H1 (cell line): ENCODE results near the gene ZFP57. TPM values are rescaled to one million over a fixed set of nuclear protein-coding genes. Genes with fewer than 3 reads are reported as not detected.
A peak's percentile ranks its signal among the peaks of the same experiment; 100 is the strongest.

Source experiments
- CTCF ChIA-PET: fragments of 300-600 bp; sonication (Branson Sonifier 250); formaldehyde crosslinking; loops from one replicate; lab custom pipeline; 2021; ENCODE audit not compliant: partially characterized antibody; lab: Charles Lee
- POLR2A ChIA-PET: fragments of 300-600 bp; sonication (Branson Sonifier 250); formaldehyde crosslinking; loops from one replicate; lab custom pipeline; 2021; ENCODE audit warnings: inconsistent platforms; ENCODE audit not compliant: partially characterized antibody; lab: Charles Lee
- DNase-seq, 2 experiments: peaks; one replicate each; pipeline versions ENCODE4 v3.0.0 to v3.0.0-alpha.2; 2010 to 2022; ENCODE audit warnings: low spot score in 2 of 2, low read depth in 1 of 2, mixed read lengths in 1 of 2
- FAIRE-seq: peaks from 2 replicates; lab custom pipeline; 2011; peaks lifted over from hg19 to GRCh38; lab: Jason Lieb, UNC
- H2AFZ ChIP-seq: 2 replicates; pipeline ENCODE4 v1.8.1; 2012; ENCODE audit warnings: low read length, inconsistent platforms
- H2AK5ac ChIP-seq: 2 replicates; pipeline ENCODE4 v1.6.1; 2013; ENCODE audit warnings: low read depth, low read length
- H2BK120ac ChIP-seq: replicated peaks from 2 replicates; pipeline ENCODE3; 2013; ENCODE audit warnings: low read depth, low read length, inconsistent platforms
- H2BK12ac ChIP-seq: 2 replicates; pipeline ENCODE4 v1.6.1; 2013; ENCODE audit warnings: low read depth, low read length
- H2BK15ac ChIP-seq: 2 replicates; pipeline ENCODE4 v1.6.1; 2013; ENCODE audit warnings: low read length
- H2BK20ac ChIP-seq: 2 replicates; pipeline ENCODE4 v1.6.1; 2013; ENCODE audit warnings: low read length
- H2BK5ac ChIP-seq: 2 replicates; pipeline ENCODE4 v1.6.1; 2013; ENCODE audit warnings: low read depth, low read length
- H3K14ac ChIP-seq: 2 replicates; pipeline ENCODE4 v1.6.1; 2013; ENCODE audit warnings: inconsistent platforms; ENCODE audit not compliant: insufficient read length
- H3K18ac ChIP-seq: 2 replicates; pipeline ENCODE4 v1.6.1; 2013; ENCODE audit warnings: low read length; ENCODE audit errors: extremely low read depth
- H3K23ac ChIP-seq: 2 replicates; pipeline ENCODE4 v1.6.1; 2013; ENCODE audit warnings: inconsistent platforms; ENCODE audit not compliant: insufficient read length
- H3K23me2 ChIP-seq: 2 replicates; pipeline ENCODE4 v1.6.1; 2013; ENCODE audit warnings: low read depth, low read length
- H3K27ac ChIP-seq: 2 replicates; pipeline ENCODE4 v1.6.1; 2011; ENCODE audit warnings: low read depth, low read length, inconsistent platforms
- H3K27me3 ChIP-seq, 4 experiments: replicated peaks in 1 of 4; 1 replicate in 1 of 4; 2 replicates in 3 of 4; pipeline versions ENCODE4 v1.6.1 to v1.8.1; 2011 to 2013; ENCODE audit warnings: low read length in 3 of 4, mild to moderate bottlenecking in 3 of 4, inconsistent platforms in 2 of 4, mixed read lengths in 2 of 4, moderate library complexity in 1 of 4; ENCODE audit not compliant: control insufficient read depth in 3 of 4, insufficient read depth in 3 of 4; ENCODE audit errors: extremely low read depth in 1 of 4
- H3K36me3 ChIP-seq, 4 experiments: 2 replicates each; pipeline versions ENCODE4 v1.6.1 to v1.8.1; 2011 to 2013; ENCODE audit warnings: mild to moderate bottlenecking in 4 of 4, low read length in 3 of 4, moderate library complexity in 2 of 4, control low read depth in 1 of 4, inconsistent platforms in 1 of 4; ENCODE audit not compliant: insufficient read depth in 4 of 4, control insufficient read depth in 2 of 4
- H3K4ac ChIP-seq: replicated peaks from 2 replicates; pipeline ENCODE3; 2013; ENCODE audit warnings: low read length, low read depth, mixed read lengths, inconsistent platforms; ENCODE audit not compliant: insufficient read length
- H3K4me1 ChIP-seq, 4 experiments: replicated peaks in 1 of 4; 1 replicate in 1 of 4; 2 replicates in 3 of 4; pipeline versions ENCODE4 v1.6.1 to v1.8.1; 2011 to 2013; ENCODE audit warnings: low read length in 3 of 4, inconsistent platforms in 2 of 4, mixed read lengths in 1 of 4; ENCODE audit not compliant: insufficient read depth in 4 of 4, control insufficient read depth in 3 of 4
- H3K4me2 ChIP-seq, 2 experiments: 2 replicates each; pipeline versions ENCODE4 v1.6.1 to v1.8.1; 2011 to 2013; ENCODE audit warnings: low read depth in 2 of 2, low read length in 2 of 2, control low read depth in 1 of 2, inconsistent platforms in 1 of 2, mild to moderate bottlenecking in 1 of 2; ENCODE audit not compliant: insufficient read depth in 1 of 2
- H3K4me3 ChIP-seq, 4 experiments: fragments of 200-600, 300-600 bp in 1 of 4; sonication (generic), shearing (Covaris generic), sonication (Bioruptor Twin) in 1 of 4; 2 replicates each; pipeline versions ENCODE4 v1.5.1 to v1.8.1; 2011 to 2016; ENCODE audit warnings: low read length in 4 of 4, low read depth in 3 of 4, control low read depth in 2 of 4, inconsistent platforms in 2 of 4, mild to moderate bottlenecking in 2 of 4, mixed read lengths in 1 of 4, moderate library complexity in 1 of 4; ENCODE audit not compliant: insufficient read depth in 2 of 4; ENCODE audit errors: extremely low read depth in 1 of 4
- H3K56ac ChIP-seq: replicated peaks from 2 replicates; pipeline ENCODE3; 2013; ENCODE audit warnings: low read depth, mild to moderate bottlenecking, mixed read lengths, low read length, inconsistent platforms; ENCODE audit not compliant: insufficient read length
- H3K79me1 ChIP-seq: 2 replicates; pipeline ENCODE4 v1.6.1; 2013; ENCODE audit warnings: low read depth, low read length, control low read depth
- H3K79me2 ChIP-seq, 2 experiments: 2 replicates each; pipeline versions ENCODE4 v1.6.1 to v1.8.1; 2012 to 2013; ENCODE audit warnings: low read length in 2 of 2, mild to moderate bottlenecking in 2 of 2, inconsistent platforms in 1 of 2; ENCODE audit not compliant: insufficient read depth in 2 of 2, control insufficient read depth in 1 of 2
- H3K9ac ChIP-seq, 4 experiments: replicated peaks in 1 of 4; 1 replicate in 1 of 4; 2 replicates in 3 of 4; pipeline versions ENCODE4 v1.6.1 to v1.8.1; 2011 to 2013; ENCODE audit warnings: low read depth in 3 of 4, low read length in 3 of 4, control low read depth in 2 of 4, mild to moderate bottlenecking in 2 of 4, moderate library complexity in 2 of 4, inconsistent platforms in 1 of 4; ENCODE audit errors: extremely low read depth in 1 of 4
- H3K9me3 ChIP-seq, 2 experiments: 2 replicates each; pipeline versions ENCODE4 v1.6.1 to v1.8.1; 2012 to 2013; ENCODE audit warnings: mild to moderate bottlenecking in 2 of 2, moderate library complexity in 2 of 2, control low read depth in 1 of 2, inconsistent platforms in 1 of 2, low read depth in 1 of 2, low read length in 1 of 2, mixed read lengths in 1 of 2; ENCODE audit not compliant: insufficient read depth in 2 of 2
- H4K20me1 ChIP-seq, 2 experiments: replicated peaks in 1 of 2; 2 replicates each; pipeline versions ENCODE3 to v1.8.1; 2011 to 2013; ENCODE audit warnings: inconsistent platforms in 2 of 2, low read length in 2 of 2, mild to moderate bottlenecking in 1 of 2; ENCODE audit not compliant: insufficient read depth in 2 of 2, control insufficient read depth in 1 of 2
- H4K5ac ChIP-seq: 2 replicates; pipeline ENCODE4 v1.6.1; 2013; ENCODE audit warnings: low read length, low read depth, mixed read lengths, inconsistent platforms; ENCODE audit not compliant: insufficient read length
- H4K8ac ChIP-seq: 2 replicates; pipeline ENCODE4 v1.8.0; 2013; ENCODE audit warnings: mild to moderate bottlenecking, moderate library complexity, low read length, inconsistent platforms; ENCODE audit not compliant: insufficient read depth; ENCODE audit errors: extremely low read depth
- H4K91ac ChIP-seq: replicated peaks from 2 replicates; pipeline ENCODE3; 2013; ENCODE audit warnings: low read length, mixed read lengths, inconsistent platforms; ENCODE audit not compliant: insufficient read length
- BACH1 ChIP-seq: IDR thresholded peaks from 2 replicates; pipeline ENCODE4 v1.6.1; 2012; ENCODE audit warnings: low read length, improper control_type of control experiment
- CREB1 ChIP-seq: IDR thresholded peaks from 2 replicates; pipeline ENCODE4 v1.6.1; 2012; ENCODE audit warnings: inconsistent platforms
- CTCF ChIP-seq, 3 experiments: IDR thresholded peaks; 1 replicate in 2 of 3; 2 replicates in 1 of 3; pipeline versions ENCODE4 v1.5.1 to v1.6.1; 2011; ENCODE audit warnings: low read length in 3 of 3, mild to moderate bottlenecking in 3 of 3, inconsistent platforms in 2 of 3, low read depth in 1 of 3, moderate library complexity in 1 of 3; ENCODE audit not compliant: insufficient read depth in 1 of 3; ENCODE audit errors: control extremely low read depth in 1 of 3
- KDM1A ChIP-seq: fragments of 200-600, 300-600 bp; sonication (generic); IDR thresholded peaks from 2 replicates; pipeline ENCODE4 v1.7.1; 2016; ENCODE audit warnings: mild to moderate bottlenecking, low read length, borderline replicate concordance
- RAD21 ChIP-seq, 2 experiments: IDR thresholded peaks in 1 of 2; conservative IDR thresholded peaks in 1 of 2; 2 replicates each; pipeline ENCODE4 v1.6.1; 2011; ENCODE audit warnings: low read depth in 2 of 2, low read length in 2 of 2, improper control_type of control experiment in 1 of 2, inconsistent platforms in 1 of 2, mild to moderate bottlenecking in 1 of 2, moderate library complexity in 1 of 2
- RFX5 ChIP-seq: IDR thresholded peaks from 2 replicates; pipeline ENCODE4 v1.6.1; 2011; ENCODE audit warnings: low read depth, low read length, improper control_type of control experiment, borderline replicate concordance
- SRF ChIP-seq: IDR thresholded peaks from 2 replicates; pipeline ENCODE4 v1.6.1; 2011; ENCODE audit warnings: mild to moderate bottlenecking, low read depth, low read length, moderate library complexity
- WGBS, 2 experiments: shearing (Covaris generic) in 1 of 2; methylation state at CpG; one replicate each; pipeline versions ENCODE4 v1.1.6 to v1.1.7; 2013 to 2015; ENCODE audit warnings: low lambda C conversion rate in 2 of 2, mixed read lengths in 2 of 2, inconsistent platforms in 1 of 2, low coverage in 1 of 2, missing lambda C conversion rate in 1 of 2; ENCODE audit not compliant: insufficient replicate concordance in 2 of 2, insufficient coverage in 1 of 2, insufficient read length in 1 of 2; ENCODE audit errors: extremely low coverage in 1 of 2, missing lambda C conversion rate in 1 of 2; 5-methylcytosine and 5-hydroxymethylcytosine counted together
- polyA plus RNA-seq, 7 experiments: library from polyadenylated mRNA; depleted of rRNA in 3 of 7; stranded (reverse) in 5 of 7; unstranded in 2 of 7; fragments of >200 nt in 5 of 7; fragments of 200-250 nt in 2 of 7; gene quantifications; 1 replicate in 5 of 7; 2 replicates in 1 of 7; 4 replicates in 1 of 7; pipeline versions ENCODE4 v1.2.1 to v1.2.3, GENCODE V29; 2011 to 2013; ENCODE audit warnings: missing spikeins in 2 of 7, mixed read lengths in 2 of 7
- total RNA-seq: library from RNA; stranded (reverse); fragmentation: NEBNext Ultra II Directional; extraction: Animal tissue kit (Norgen Biotek cat#: 25700); gene quantifications from 2 replicates; pipeline ENCODE4 v1.2.1, GENCODE V29; 2021

Gene ZFP57
- total and polyA plus RNA-seq, 2 of the 8 experiments (the other 6 are each of a cell fraction or from before 2014, with no cell fraction given): 0.85 to 1.2 TPM

- Histone ChIP-seq H2BK120ac (no peak overlapping the region), H2BK5ac (no peak overlapping the region), H3K36me3 (no peaks in the 10 kb centered on the region), H2BK12ac (no peak overlapping the region; the same call in 1 of the 2 replicates), H3K79me2 (no peaks in the 10 kb centered on the region), H3K79me1 (no peaks in the 10 kb centered on the region), H4K5ac (no peak overlapping the region), H3K23ac (no peak overlapping the region), H3K4me1 (peaks cover 0 to 8% (median 0%) of the 10 kb centered on the region in 4 experiments; a peak in 4 of 7 replicates), H3K9me3 (peaks cover 0 to 6% of the 10 kb centered on the region in 2 experiments; a peak in 2 of 4 replicates), H2BK20ac (no peak overlapping the region), H4K20me1 (no peaks in the 10 kb centered on the region), H3K56ac (no peak overlapping the region), H2AK5ac (no peak overlapping the region), H3K4me2 (no peak overlapping the region), H3K4ac (no peak overlapping the region), H3K23me2 (no peaks in the 10 kb centered on the region), H2AFZ (0 out of 2 replicates have a peak overlapping the region, but pooled peaks have one; percentile 82), H3K9ac (no peak overlapping the region), H3K14ac (no peak overlapping the region), H3K27ac (no peak overlapping the region), H2BK15ac (no peak overlapping the region), H3K27me3 (no peaks in the 10 kb centered on the region), H4K91ac (no peak overlapping the region), H3K4me3 (no peak overlapping the region), H4K8ac (no peak overlapping the region), H3K18ac (no peak overlapping the region)
- DNase-seq (peak in 1 of 2 experiments; percentile 88), FAIRE-seq (peak; percentile 85)
- TF ChIP-seq CTCF (IDR thresholded peaks at IDR 0.05; ENCODE audit: control extremely low read depth in 1 of 3, insufficient read depth in 1 of 3, low read depth in 1 of 3, low read length in 3 of 3) (peak; percentile 80 to 89 (median 85)), KDM1A (no peak), RFX5 (peak; percentile 79), CREB1 (peak; percentile 29; the same call in 1 of the 2 replicates), BACH1 (peak; percentile 60; the same call in 1 of the 2 replicates), RAD21 (IDR thresholded peaks at IDR 0.05 in 1 of 2, conservative IDR thresholded peaks at IDR 0.05 in 1 of 2; ENCODE audit: low read depth in 2 of 2, low read length in 2 of 2) (peak; percentile 93 to 97), SRF (no peak)
- WGBS, 2 experiments: 56% methylated on average over 15 of the region's 15 CpGs; no CpG with 5 or more reads in 1 of the 2 experiments
- ChIA-PET CTCF (interaction anchor here (0.6 to 12.7 kb wide), 10 partner anchors 10 to 78 kb away, joined by 3 to 502 read pairs (median 8); partner anchors contain the start of gene MOG), POLR2A (interaction anchor here (1.1 kb wide), 1 partner anchor 87 kb away, joined by 3 read pairs; no protein-coding TSS in a partner anchor)
Observed at GRCh38 chr6:29685718-29686326, 4.9 kb upstream of the ZFP57 start.
